IPS-20b (cell line): ENCODE data around the gene MCF2L2.

Experiments
- H3K27ac ChIP-seq: one replicate; pipeline ENCODE4 v1.5.1; 2013; ENCODE audit warnings: low read length
- H3K27me3 ChIP-seq: 2 replicates; pipeline ENCODE4 v1.6.1; 2013; ENCODE audit warnings: mild to moderate bottlenecking, low read length, inconsistent platforms; ENCODE audit not compliant: insufficient read depth
- H3K36me3 ChIP-seq: 2 replicates; pipeline ENCODE4 v1.6.1; 2013; ENCODE audit warnings: low read depth, mild to moderate bottlenecking, inconsistent platforms, low read length, moderate library complexity; ENCODE audit not compliant: insufficient read depth
- H3K4me1 ChIP-seq: 2 replicates; pipeline ENCODE4 v1.6.1; 2013; ENCODE audit warnings: mild to moderate bottlenecking, control low read depth, inconsistent platforms, low read length, moderate library complexity; ENCODE audit not compliant: insufficient read depth
- H3K4me3 ChIP-seq: 2 replicates; pipeline ENCODE4 v1.5.1; 2013; ENCODE audit warnings: mild to moderate bottlenecking, low read length, inconsistent platforms
- H3K9ac ChIP-seq: 2 replicates; pipeline ENCODE4 v1.6.1; 2013; ENCODE audit warnings: low read depth, mild to moderate bottlenecking, inconsistent platforms, low read length, moderate library complexity
- H3K9me3 ChIP-seq: 2 replicates; pipeline ENCODE4 v1.6.1; 2013; ENCODE audit warnings: mild to moderate bottlenecking, low read depth, low read length, inconsistent platforms; ENCODE audit not compliant: insufficient read depth

MCF2L2 gene

DNA sequence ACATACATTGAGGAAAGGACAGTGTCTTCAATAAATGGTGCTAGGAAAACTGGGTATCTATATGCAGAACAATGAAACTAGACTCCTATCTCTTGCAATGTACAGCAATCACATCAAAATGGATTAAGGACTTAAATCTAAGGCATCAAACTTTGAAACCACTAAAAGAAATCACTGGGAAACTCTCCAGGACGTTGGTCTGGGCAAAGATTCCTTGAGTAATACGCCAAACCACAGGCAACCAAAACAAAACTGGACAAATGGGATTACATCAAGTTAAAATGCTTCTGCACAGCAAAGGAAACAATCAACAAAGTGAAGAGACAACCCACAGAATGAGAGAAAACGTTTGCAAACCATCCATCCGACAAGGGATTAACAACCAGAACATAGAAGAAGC, 280.4 kb downstream of the MCF2L2 start:
- no peaks in the 10 kb centered on the region for H3K9me3 ChIP-seq
- H3K27ac ChIP-seq: no peak overlapping the region
- no peaks in the 10 kb centered on the region for H3K4me1 ChIP-seq
- no peak overlapping the region for H3K4me3 ChIP-seq
- no peak overlapping the region for H3K9ac ChIP-seq
- no peaks in the 10 kb centered on the region for H3K36me3 ChIP-seq
- no peaks in the 10 kb centered on the region for H3K27me3 ChIP-seq

GRCh38 chr3:183144363-183144762, 284.1 kb downstream of the MCF2L2 start:
- Histone ChIP-seq H3K9me3 (no peaks in the 10 kb centered on the region), H3K36me3 (no peaks in the 10 kb centered on the region), H3K27me3 (no peaks in the 10 kb centered on the region), H3K27ac (no peak overlapping the region), H3K4me3 (no peak overlapping the region), H3K9ac (no peak overlapping the region), H3K4me1 (no peaks in the 10 kb centered on the region)

GRCh38 chr3:183142199-183142598, 286.2 kb downstream of the MCF2L2 start:
- H3K36me3 ChIP-seq: no peaks in the 10 kb centered on the region
- no peak overlapping the region for H3K27ac ChIP-seq
- H3K9ac ChIP-seq: no peak overlapping the region
- H3K9me3 ChIP-seq: no peaks in the 10 kb centered on the region
- no peak overlapping the region for H3K4me3 ChIP-seq
- no peaks in the 10 kb centered on the region for H3K4me1 ChIP-seq
- no peaks in the 10 kb centered on the region for H3K27me3 ChIP-seq

GRCh38 chr3:183134844-183135243, 293.6 kb downstream of the MCF2L2 start:
- Histone ChIP-seq H3K27ac (no peak overlapping the region), H3K4me3 (no peak overlapping the region), H3K4me1 (no peaks in the 10 kb centered on the region), H3K36me3 (no peaks in the 10 kb centered on the region), H3K9ac (no peak overlapping the region), H3K27me3 (no peaks in the 10 kb centered on the region), H3K9me3 (no peaks in the 10 kb centered on the region; the same call in 1 of the 2 replicates)

GRCh38 chr3:183132409-183132808, 296.0 kb downstream of the MCF2L2 start:
- H3K36me3 ChIP-seq: no peaks in the 10 kb centered on the region
- no peak overlapping the region for H3K27ac ChIP-seq
- no peak overlapping the region for H3K9ac ChIP-seq
- peaks cover 10% of the 10 kb centered on the region; the same call in 1 of the 2 replicates for H3K9me3 ChIP-seq
- no peak overlapping the region for H3K4me3 ChIP-seq
- no peaks in the 10 kb centered on the region for H3K4me1 ChIP-seq
- H3K27me3 ChIP-seq: no peaks in the 10 kb centered on the region

- no peak overlapping the region for H3K27ac ChIP-seq
- peaks cover 10% of the 10 kb centered on the region; the same call in 1 of the 2 replicates for H3K9me3 ChIP-seq
- H3K4me1 ChIP-seq: no peaks in the 10 kb centered on the region
- no peak overlapping the region for H3K4me3 ChIP-seq
- H3K9ac ChIP-seq: no peak overlapping the region
- H3K36me3 ChIP-seq: no peaks in the 10 kb centered on the region
- H3K27me3 ChIP-seq: no peaks in the 10 kb centered on the region
Measured at GRCh38 chr3:183131735-183132134, 296.7 kb downstream of the MCF2L2 start.

GRCh38 chr3:183131186-183131725, 297.2 kb downstream of the MCF2L2 start:
- no peaks in the 10 kb centered on the region for H3K4me1 ChIP-seq
- peaks cover 10% of the 10 kb centered on the region; the same call in 1 of the 2 replicates for H3K9me3 ChIP-seq
- H3K27ac ChIP-seq: no peak overlapping the region

DNA sequence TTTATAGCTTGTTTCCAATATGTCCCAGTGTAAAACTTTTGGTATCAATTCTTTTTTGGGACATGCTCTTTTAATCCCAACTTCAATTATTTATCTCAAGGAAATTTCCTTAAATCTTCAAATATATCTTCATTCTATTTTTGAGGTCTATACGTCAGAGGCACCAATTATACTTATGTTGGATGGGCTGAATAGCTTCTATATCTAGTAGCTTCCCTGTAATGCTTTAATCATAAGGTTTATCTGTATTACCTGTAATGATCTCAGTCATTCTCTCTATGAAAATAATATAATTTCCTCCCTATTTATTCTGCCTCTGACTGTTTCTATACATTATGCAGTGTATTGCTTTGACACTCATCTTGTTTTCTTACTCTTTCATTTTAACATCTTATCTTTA, 299.2 kb downstream of the MCF2L2 start:
- no peaks in the 10 kb centered on the region for H3K4me1 ChIP-seq
- H3K9me3 ChIP-seq: peaks cover 10% of the 10 kb centered on the region; the same call in 1 of the 2 replicates
- no peak overlapping the region for H3K9ac ChIP-seq
- no peak overlapping the region for H3K27ac ChIP-seq
- no peak overlapping the region for H3K4me3 ChIP-seq
- no peaks in the 10 kb centered on the region for H3K27me3 ChIP-seq
- H3K36me3 ChIP-seq: no peaks in the 10 kb centered on the region

More at GRCh38 chr3:183131186-183131725, 297.2 kb downstream of the MCF2L2 start:
- Histone ChIP-seq H3K9ac (no peak overlapping the region), H3K36me3 (no peaks in the 10 kb centered on the region), H3K27me3 (no peaks in the 10 kb centered on the region), H3K4me3 (no peak overlapping the region)

DNA sequence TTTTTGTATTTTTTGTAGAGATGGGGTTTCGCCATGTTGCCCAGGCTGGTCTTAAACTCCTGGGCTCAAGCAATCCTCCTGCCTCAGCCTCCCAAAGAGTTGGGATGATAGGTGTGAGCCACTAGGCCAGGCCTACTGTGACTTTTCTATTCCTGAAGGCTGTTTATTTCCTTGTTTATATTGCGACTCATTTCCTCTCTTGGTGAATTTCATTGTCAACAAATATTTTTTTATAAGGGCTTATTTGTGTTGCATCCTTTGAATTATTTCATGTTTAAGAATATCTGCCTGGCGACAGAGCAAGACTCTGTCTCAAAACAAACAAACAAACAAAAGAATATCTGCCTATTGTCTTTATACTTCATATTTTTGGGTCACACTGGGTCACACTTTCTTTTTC, 299.7 kb downstream of the MCF2L2 start:
- no peak overlapping the region for H3K27ac ChIP-seq
- H3K9ac ChIP-seq: no peak overlapping the region
- no peaks in the 10 kb centered on the region for H3K4me1 ChIP-seq
- peaks cover 10% of the 10 kb centered on the region; the same call in 1 of the 2 replicates for H3K9me3 ChIP-seq
- H3K4me3 ChIP-seq: no peak overlapping the region
- H3K36me3 ChIP-seq: no peaks in the 10 kb centered on the region
- no peaks in the 10 kb centered on the region for H3K27me3 ChIP-seq
